SK-N-MC (cell line): ENCODE data around the gene ARMH3.

ENCODE experiments used
- DNase-seq: peaks from one replicate; pipeline ENCODE4 v3.0.0-alpha.2; 2011; ENCODE audit warnings: low read depth, low spot score
- H3K27ac ChIP-seq: fragments of 200-600 bp; sonication (generic); 2 replicates; pipeline ENCODE4 v1.5.1; 2016; ENCODE audit warnings: mixed run types
- H3K36me3 ChIP-seq: fragments of 200-600 bp; sonication (generic); 2 replicates; pipeline ENCODE4 v1.6.1; 2017; ENCODE audit warnings: antibody characterized with exemption, low read length, mixed read lengths; ENCODE audit not compliant: insufficient read depth
- H3K4me3 ChIP-seq: fragments of 200-600 bp; sonication (generic); 2 replicates; pipeline ENCODE4 v1.5.1; 2016
- H3K9ac ChIP-seq: fragments of 200-600 bp; sonication (generic); 2 replicates; pipeline ENCODE4 v1.8.0; 2017; ENCODE audit warnings: mixed run types, mixed read lengths; ENCODE audit not compliant: insufficient read length
- H3K9me3 ChIP-seq: fragments of 200-600 bp; sonication (generic); 2 replicates; pipeline ENCODE4 v1.6.1; 2017; ENCODE audit warnings: low read depth, mild to moderate bottlenecking, antibody characterized with exemption, low read length, moderate library complexity, mixed read lengths
- EZH2 ChIP-seq: fragments of 200-600 bp; sonication (generic); IDR thresholded peaks from one replicate; pipeline ENCODE4 v1.6.1; 2017; ENCODE audit warnings: antibody characterized with exemption
- FOXP2 ChIP-seq: optimal IDR thresholded peaks from 2 replicates; pipeline ENCODE3; 2011; ENCODE audit warnings: mild to moderate bottlenecking, moderate library complexity; ENCODE audit not compliant: insufficient read depth; ENCODE audit errors: extremely low read length, control extremely low read depth
- POLR2AphosphoS5 ChIP-seq: IDR thresholded peaks from 2 replicates; pipeline ENCODE4 v1.6.1; 2012; ENCODE audit warnings: mild to moderate bottlenecking, low read depth, low read length, borderline replicate concordance

The ARMH3 gene

GRCh38 chr10:101858723-101859500 lies 197.1 kb downstream of the ARMH3 start:
- H3K36me3 ChIP-seq: no peaks in the 10 kb centered on the region

GRCh38 chr10:101857802-101858476 lies 198.0 kb downstream of the ARMH3 start:
- DNase-seq: no peak
- no peak overlapping the region for H3K27ac ChIP-seq
- TF ChIP-seq FOXP2 (no peak), POLR2AphosphoS5 (no peak), EZH2 (no peak)
- no peak overlapping the region for H3K4me3 ChIP-seq
- no peaks in the 10 kb centered on the region for H3K36me3 ChIP-seq
- H3K9ac ChIP-seq: no peak overlapping the region
- H3K9me3 ChIP-seq: no peaks in the 10 kb centered on the region

More at GRCh38 chr10:101858723-101859500, 197.1 kb downstream of the ARMH3 start:
- Histone ChIP-seq H3K9me3 (no peaks in the 10 kb centered on the region), H3K9ac (no peak overlapping the region), H3K27ac (no peak overlapping the region), H3K4me3 (no peak overlapping the region)
- no peak for DNase-seq
- TF ChIP-seq POLR2AphosphoS5: no peak
- TF ChIP-seq EZH2: no peak
- TF ChIP-seq FOXP2: no peak

GRCh38 chr10:101856626-101857025 lies 199.3 kb downstream of the ARMH3 start:
- DNase-seq: no peak

GRCh38 chr10:101851411-101852116 lies 204.4 kb downstream of the ARMH3 start:
- no peak overlapping the region for H3K4me3 ChIP-seq
- TF ChIP-seq FOXP2 (no peak), POLR2AphosphoS5 (no peak), EZH2 (no peak)
- H3K27ac ChIP-seq: no peak overlapping the region
- DNase-seq: no peak
- H3K9ac ChIP-seq: no peak overlapping the region
- H3K36me3 ChIP-seq: no peaks in the 10 kb centered on the region
- H3K9me3 ChIP-seq: no peaks in the 10 kb centered on the region

More at GRCh38 chr10:101856626-101857025, 199.3 kb downstream of the ARMH3 start:
- Histone ChIP-seq H3K9me3 (no peaks in the 10 kb centered on the region), H3K27ac (no peak overlapping the region), H3K36me3 (no peaks in the 10 kb centered on the region), H3K4me3 (no peak overlapping the region), H3K9ac (no peak overlapping the region)
- TF ChIP-seq FOXP2 (no peak), EZH2 (no peak), POLR2AphosphoS5 (no peak)

GRCh38 chr10:101850749-101851148 lies 205.2 kb downstream of the ARMH3 start:
- no peak for DNase-seq
- no peaks in the 10 kb centered on the region for H3K9me3 ChIP-seq
- TF ChIP-seq EZH2 (no peak), FOXP2 (no peak), POLR2AphosphoS5 (no peak)
- H3K4me3 ChIP-seq: no peak overlapping the region
- H3K27ac ChIP-seq: no peak overlapping the region
- H3K9ac ChIP-seq: no peak overlapping the region
- no peaks in the 10 kb centered on the region for H3K36me3 ChIP-seq

GRCh38 chr10:101848894-101849351 lies 207.1 kb downstream of the ARMH3 start:
- Histone ChIP-seq H3K9ac (no peak overlapping the region), H3K36me3 (no peaks in the 10 kb centered on the region), H3K27ac (no peak overlapping the region), H3K9me3 (no peaks in the 10 kb centered on the region), H3K4me3 (no peak overlapping the region)
- TF ChIP-seq FOXP2 (no peak), EZH2 (no peak), POLR2AphosphoS5 (no peak)
- DNase-seq: no peak

GRCh38 chr10:101848408-101848807 lies 207.6 kb downstream of the ARMH3 start:
- H3K9me3 ChIP-seq: no peaks in the 10 kb centered on the region
- H3K9ac ChIP-seq: no peak overlapping the region
- no peaks in the 10 kb centered on the region for H3K36me3 ChIP-seq
- H3K27ac ChIP-seq: no peak overlapping the region
- TF ChIP-seq FOXP2: no peak
- no peak for TF ChIP-seq POLR2AphosphoS5
- no peak for TF ChIP-seq EZH2
- H3K4me3 ChIP-seq: no peak overlapping the region
- no peak for DNase-seq

- no peaks in the 10 kb centered on the region for H3K36me3 ChIP-seq
- H3K4me3 ChIP-seq: no peak overlapping the region
- no peaks in the 10 kb centered on the region for H3K9me3 ChIP-seq
- no peak for TF ChIP-seq EZH2
- TF ChIP-seq POLR2AphosphoS5: no peak
- no peak for TF ChIP-seq FOXP2
- H3K27ac ChIP-seq: no peak overlapping the region
- H3K9ac ChIP-seq: no peak overlapping the region
- no peak for DNase-seq
Observed at GRCh38 chr10:101845893-101846292, 210.1 kb downstream of the ARMH3 start.
